Fibroblast of lung (primary cell): ENCODE data around the gene MIEF2. TPM values are rescaled to one million over a fixed set of nuclear protein-coding genes. Genes with fewer than 3 reads are reported as not detected.
"Not testable (repeated sequence)": the region's sequence is repeated elsewhere in the genome, so short reads cannot be mapped to it uniquely, and the experiment has no call there.

Source experiments
- DNase-seq, 2 donors: peaks; one replicate each; pipeline versions ENCODE4 v3.0.0 to v3.0.0-alpha.2; 2010; ENCODE audit warnings: low read depth in 2 of 2
- H2AFZ ChIP-seq: 2 replicates; pipeline ENCODE4 v1.5.1; 2012; ENCODE audit warnings: low read length, control low read depth, inconsistent platforms
- H3K27ac ChIP-seq: 2 replicates; pipeline ENCODE4 v1.5.1; 2011; ENCODE audit warnings: low read length, control low read depth; ENCODE audit not compliant: insufficient read depth
- H3K27me3 ChIP-seq: 2 replicates; pipeline ENCODE4 v1.5.1; 2011; ENCODE audit warnings: mild to moderate bottlenecking, low read length; ENCODE audit not compliant: control insufficient read depth, insufficient read depth
- H3K36me3 ChIP-seq: 2 replicates; pipeline ENCODE4 v1.5.1; 2011; ENCODE audit warnings: low read length; ENCODE audit not compliant: control insufficient read depth, insufficient read depth
- H3K4me1 ChIP-seq: 2 replicates; pipeline ENCODE4 v1.5.1; 2011; ENCODE audit warnings: low read length; ENCODE audit not compliant: control insufficient read depth, insufficient read depth; ENCODE audit errors: extremely low read depth
- H3K4me2 ChIP-seq: 2 replicates; pipeline ENCODE4 v1.5.1; 2011; ENCODE audit warnings: low read length, control low read depth; ENCODE audit not compliant: insufficient read depth; ENCODE audit errors: extremely low read depth
- H3K4me3 ChIP-seq, 4 experiments: fragments of 200-600 bp in 1 of 4; sonication (generic) in 1 of 4; replicated peaks in 1 of 4; 2 replicates each; pipeline ENCODE4 v1.5.1; 2011 to 2016; ENCODE audit warnings: low read length in 4 of 4, low read depth in 3 of 4, mild to moderate bottlenecking in 3 of 4, control low read depth in 2 of 4, inconsistent platforms in 1 of 4, mixed read lengths in 1 of 4; ENCODE audit not compliant: insufficient read depth in 1 of 4; ENCODE audit errors: control extremely low read depth in 1 of 4
- H3K79me2 ChIP-seq: 2 replicates; pipeline ENCODE4 v1.5.1; 2012; ENCODE audit warnings: mild to moderate bottlenecking, low read length, inconsistent platforms; ENCODE audit not compliant: control insufficient read depth, insufficient read depth
- H3K9ac ChIP-seq: 2 replicates; pipeline ENCODE4 v1.5.1; 2011; ENCODE audit warnings: mild to moderate bottlenecking, low read length, control low read depth; ENCODE audit not compliant: insufficient read depth
- H3K9me3 ChIP-seq: 2 replicates; pipeline ENCODE4 v1.5.1; 2012; ENCODE audit warnings: low read depth, low read length; ENCODE audit not compliant: control insufficient read depth, insufficient read depth
- H4K20me1 ChIP-seq: 2 replicates; pipeline ENCODE4 v1.5.1; 2011; ENCODE audit warnings: low read length; ENCODE audit not compliant: control insufficient read depth, insufficient read depth; ENCODE audit errors: extremely low read depth
- EZH2 ChIP-seq: IDR thresholded peaks from 2 replicates; pipeline ENCODE4 v1.5.1; 2012; ENCODE audit warnings: low read length, control low read depth, mild to moderate bottlenecking; ENCODE audit errors: missing control alignments
- polyA plus RNA-seq, 2 donors: library from polyadenylated mRNA; depleted of rRNA in 1 of 2; stranded (reverse) in 1 of 2; unstranded in 1 of 2; fragments of >200 nt; gene quantifications; 2 replicates each; pipeline ENCODE4 v1.2.1, GENCODE V29; 2011 to 2012; ENCODE audit warnings: missing spikeins in 1 of 2
- total RNA-seq: library from RNA; depleted of rRNA; stranded (reverse); fragments of >200 nt; gene quantifications from 2 replicates; pipeline ENCODE4 v1.2.1, GENCODE V29; 2014
- TF ChIP-seq, protein P1 (sequence below), 2 donors: IDR thresholded peaks in 1 of 2; conservative IDR thresholded peaks in 1 of 2; 1 replicate in 1 of 2; 2 replicates in 1 of 2; pipeline ENCODE4 v1.5.1; 2011 to 2012; ENCODE audit warnings: low read length in 2 of 2, control low read depth in 1 of 2, inconsistent platforms in 1 of 2, low read depth in 1 of 2, mild to moderate bottlenecking in 1 of 2

Gene MIEF2
- total and polyA plus RNA-seq, 2 donors (not counting 1 experiment from before 2014, with no cell fraction given), result 3.9 to 16.2 TPM

GRCh38 chr17:18291718-18292540, 31.5 kb downstream of the MIEF2 start:
- Histone ChIP-seq H3K9me3 (no peaks in the 10 kb centered on the region), H3K79me2 (no peaks in the 10 kb centered on the region), H3K4me2 (no peak overlapping the region), H3K4me1 (no peaks in the 10 kb centered on the region), H3K4me3 (no peak overlapping the region), H3K27me3 (no peaks in the 10 kb centered on the region), H4K20me1 (no peaks in the 10 kb centered on the region), H3K36me3 (peaks cover 21% of the 10 kb centered on the region), H3K27ac (no peak overlapping the region), H2AFZ (no peak overlapping the region), H3K9ac (no peak overlapping the region)
- no peak for TF ChIP-seq EZH2
- TF ChIP-seq, protein P1, sequence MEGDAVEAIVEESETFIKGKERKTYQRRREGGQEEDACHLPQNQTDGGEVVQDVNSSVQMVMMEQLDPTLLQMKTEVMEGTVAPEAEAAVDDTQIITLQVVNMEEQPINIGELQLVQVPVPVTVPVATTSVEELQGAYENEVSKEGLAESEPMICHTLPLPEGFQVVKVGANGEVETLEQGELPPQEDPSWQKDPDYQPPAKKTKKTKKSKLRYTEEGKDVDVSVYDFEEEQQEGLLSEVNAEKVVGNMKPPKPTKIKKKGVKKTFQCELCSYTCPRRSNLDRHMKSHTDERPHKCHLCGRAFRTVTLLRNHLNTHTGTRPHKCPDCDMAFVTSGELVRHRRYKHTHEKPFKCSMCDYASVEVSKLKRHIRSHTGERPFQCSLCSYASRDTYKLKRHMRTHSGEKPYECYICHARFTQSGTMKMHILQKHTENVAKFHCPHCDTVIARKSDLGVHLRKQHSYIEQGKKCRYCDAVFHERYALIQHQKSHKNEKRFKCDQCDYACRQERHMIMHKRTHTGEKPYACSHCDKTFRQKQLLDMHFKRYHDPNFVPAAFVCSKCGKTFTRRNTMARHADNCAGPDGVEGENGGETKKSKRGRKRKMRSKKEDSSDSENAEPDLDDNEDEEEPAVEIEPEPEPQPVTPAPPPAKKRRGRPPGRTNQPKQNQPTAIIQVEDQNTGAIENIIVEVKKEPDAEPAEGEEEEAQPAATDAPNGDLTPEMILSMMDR (conservative IDR thresholded peaks at IDR 0.05 in 1 of 2, IDR thresholded peaks at IDR 0.05 in 1 of 2; ENCODE audit: low read depth in 1 of 2, low read length in 2 of 2), result no peak
- no peak for DNase-seq

GRCh38 chr17:18298061-18298460, 37.6 kb downstream of the MIEF2 start:
- DNase-seq, H3K4me3 ChIP-seq, H3K9ac ChIP-seq, H3K9me3 ChIP-seq, H3K27me3 ChIP-seq, H3K36me3 ChIP-seq, H3K4me1 ChIP-seq, H3K27ac ChIP-seq, H2AFZ ChIP-seq, H3K4me2 ChIP-seq, H4K20me1 ChIP-seq, H3K79me2 ChIP-seq: not testable (repeated sequence)

DNA sequence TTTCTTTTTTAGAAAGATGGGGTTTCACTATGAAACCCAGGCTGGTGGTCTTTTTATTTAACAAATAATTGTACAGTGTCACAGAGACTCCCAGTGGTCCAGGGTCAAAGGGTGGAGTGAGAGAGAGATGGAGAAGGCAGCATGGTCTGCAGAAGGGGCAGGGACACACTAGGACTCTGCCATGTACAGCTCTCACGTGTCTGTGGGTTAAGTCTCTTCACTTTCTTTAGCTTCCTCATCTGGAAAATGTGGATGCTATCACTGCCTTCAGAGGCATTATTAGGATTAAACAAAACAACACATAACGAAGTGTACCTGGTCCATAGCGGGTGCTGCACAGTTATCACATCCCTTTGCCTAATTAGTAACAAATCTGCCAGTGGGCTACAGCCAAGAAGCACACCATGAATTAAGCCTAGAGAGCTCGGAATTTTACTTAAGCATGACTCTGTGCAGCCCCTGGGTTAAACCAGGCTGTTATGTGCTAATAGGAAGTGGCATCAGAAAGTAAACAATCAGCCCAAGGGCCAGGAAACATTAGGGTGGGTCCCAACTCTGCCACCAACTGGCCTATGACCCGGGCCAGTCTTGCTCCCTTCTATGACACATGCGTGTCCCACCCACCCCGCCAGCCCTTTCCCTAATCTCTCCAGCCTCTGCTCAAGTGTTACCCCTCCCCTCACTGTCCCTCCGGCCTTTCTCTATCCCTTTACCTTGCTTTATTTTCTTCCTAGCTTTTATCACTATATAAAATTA, 40.4 kb downstream of the MIEF2 start:
- H4K20me1 ChIP-seq, result no peaks in the 10 kb centered on the region
- H3K4me3 ChIP-seq, result no peak overlapping the region
- H3K27me3 ChIP-seq, result no peaks in the 10 kb centered on the region
- no peak overlapping the region for H2AFZ ChIP-seq
- no peak overlapping the region for H3K27ac ChIP-seq
- H3K9me3 ChIP-seq, result no peaks in the 10 kb centered on the region
- DNase-seq, result no peak
- no peak overlapping the region for H3K4me2 ChIP-seq
- no peaks in the 10 kb centered on the region for H3K79me2 ChIP-seq
- no peak overlapping the region for H3K9ac ChIP-seq
- TF ChIP-seq EZH2, result no peak
- TF ChIP-seq, protein P1 (conservative IDR thresholded peaks at IDR 0.05 in 1 of 2, IDR thresholded peaks at IDR 0.05 in 1 of 2; ENCODE audit: low read depth in 1 of 2, low read length in 2 of 2), result no peak
- peaks cover 10% of the 10 kb centered on the region for H3K36me3 ChIP-seq
- no peaks in the 10 kb centered on the region for H3K4me1 ChIP-seq

- H4K20me1 ChIP-seq, H3K9ac ChIP-seq, H3K27me3 ChIP-seq, DNase-seq, H3K4me3 ChIP-seq, H2AFZ ChIP-seq, H3K9me3 ChIP-seq, H3K4me2 ChIP-seq, H3K27ac ChIP-seq, H3K79me2 ChIP-seq, H3K4me1 ChIP-seq: not testable (repeated sequence)
- peaks cover 10% of the 10 kb centered on the region for H3K36me3 ChIP-seq
Measured at GRCh38 chr17:18303206-18303605, 42.7 kb downstream of the MIEF2 start.
